B cell (primary cell): ENCODE measurements around the gene ATXN7. TPM values are rescaled to one million over a fixed set of nuclear protein-coding genes. Genes with fewer than 3 reads are reported as not detected.

Source experiments
- ATAC-seq: fragments of 200-7000 bp; cut with Tn5 transposase; one replicate; pipeline ENCODE4 v1.10.0; 2021; ENCODE audit warnings: low read depth, mild to moderate bottlenecking, moderate number of reproducible peaks, moderate library complexity
- CTCF ChIA-PET: fragments of 350-600 bp; sonication (Branson Sonifier 250); formaldehyde crosslinking; loops from one replicate; lab custom pipeline; 2021; ENCODE audit warnings: antibody characterized with exemption, inconsistent platforms; lab: Charles Lee
- POLR2A ChIA-PET: fragments of 350-600 bp; sonication (Branson Sonifier 250); formaldehyde crosslinking; loops from one replicate; lab custom pipeline; 2021; ENCODE audit warnings: antibody characterized with exemption; lab: Charles Lee
- DNase-seq: peaks from one replicate; pipeline ENCODE4 v3.0.0; 2013
- H2AFZ ChIP-seq: 2 replicates; pipeline ENCODE4 v1.6.1; 2012; ENCODE audit warnings: mild to moderate bottlenecking, low read depth, low read length; ENCODE audit not compliant: insufficient read depth, poor library complexity, severe bottlenecking
- H3K27ac ChIP-seq, 2 donors: 1 replicate in 1 of 2; 2 replicates in 1 of 2; pipeline ENCODE4 v1.5.1; 2012 to 2013; ENCODE audit warnings: low read length in 2 of 2, mild to moderate bottlenecking in 2 of 2, moderate library complexity in 1 of 2
- H3K27me3 ChIP-seq, 4 experiments: fragments of 200-600 bp in 1 of 4; sonication (generic) in 1 of 4; replicated peaks in 1 of 4; 1 replicate in 2 of 4; 2 replicates in 2 of 4; pipeline versions ENCODE4 v1.6.1 to v1.7.0; 2013 to 2016; ENCODE audit warnings: low read length in 3 of 4, mild to moderate bottlenecking in 2 of 4, mixed read lengths in 1 of 4, moderate library complexity in 1 of 4; ENCODE audit not compliant: insufficient read depth in 4 of 4, control insufficient read depth in 3 of 4; ENCODE audit errors: control extremely low read depth in 1 of 4
- H3K36me3 ChIP-seq, 2 experiments: replicated peaks in 1 of 2; 1 replicate in 1 of 2; 2 replicates in 1 of 2; pipeline versions ENCODE4 v1.6.1 to v1.7.1; 2013; ENCODE audit warnings: low read length in 1 of 2; ENCODE audit not compliant: insufficient read depth in 2 of 2, control insufficient read depth in 1 of 2; ENCODE audit errors: control extremely low read depth in 1 of 2, extremely low read depth in 1 of 2
- H3K4me1 ChIP-seq, 2 donors: fragments of 200-600 bp in 1 of 2; sonication (generic) in 1 of 2; 1 replicate in 1 of 2; 2 replicates in 1 of 2; pipeline versions ENCODE4 v1.5.1 to v1.6.1; 2013 to 2017; ENCODE audit warnings: low read length in 2 of 2; ENCODE audit not compliant: control insufficient read depth in 2 of 2, insufficient read depth in 2 of 2
- H3K4me2 ChIP-seq: replicated peaks from 2 replicates; pipeline ENCODE3; 2012; ENCODE audit warnings: mild to moderate bottlenecking, low read depth, low read length; ENCODE audit not compliant: poor library complexity, severe bottlenecking
- H3K4me3 ChIP-seq, 5 experiments: fragments of 200-600 bp in 1 of 5; sonication (generic) in 1 of 5; 1 replicate in 3 of 5; 2 replicates in 2 of 5; pipeline versions ENCODE4 v1.5.1 to v1.7.0; 2011 to 2016; ENCODE audit warnings: low read length in 4 of 5, mild to moderate bottlenecking in 4 of 5, low read depth in 2 of 5, control low read depth in 1 of 5, moderate library complexity in 1 of 5; ENCODE audit not compliant: insufficient read depth in 1 of 5; ENCODE audit errors: control extremely low read depth in 1 of 5, extremely low read depth in 1 of 5
- H3K79me2 ChIP-seq: fragments of 200-600 bp; sonication (generic); one replicate; pipeline ENCODE4 v1.6.0; 2016; ENCODE audit warnings: low read length; ENCODE audit not compliant: control insufficient read depth, insufficient read depth
- H3K9ac ChIP-seq: fragments of 200-600 bp; sonication (generic); 2 replicates; pipeline ENCODE4 v1.6.1; 2017; ENCODE audit warnings: mild to moderate bottlenecking, low read length, moderate library complexity
- H3K9me3 ChIP-seq, 3 donors: one replicate each; pipeline versions ENCODE4 v1.6.1 to v1.7.1; 2013; ENCODE audit warnings: low read length in 2 of 3; ENCODE audit not compliant: control insufficient read depth in 2 of 3, insufficient read depth in 1 of 3; ENCODE audit errors: control extremely low read depth in 1 of 3
- H4K20me1 ChIP-seq: 2 replicates; pipeline ENCODE4 v1.6.0; 2012; ENCODE audit warnings: mild to moderate bottlenecking, low read length; ENCODE audit not compliant: insufficient read depth, control insufficient read depth, poor library complexity, severe bottlenecking
- H3K27ac Mint-ChIP-seq: one replicate; pipeline ENCODE4 v1.8.0; 2021; ENCODE audit warnings: mixed read lengths
- H3K27me3 Mint-ChIP-seq: one replicate; pipeline ENCODE4 v1.8.0; 2021; ENCODE audit warnings: mixed read lengths
- H3K4me1 Mint-ChIP-seq: one replicate; pipeline ENCODE4 v1.8.0; 2021; ENCODE audit warnings: mixed read lengths
- H3K4me3 Mint-ChIP-seq: one replicate; pipeline ENCODE4 v1.8.0; 2021; ENCODE audit warnings: mixed read lengths
- H3K9me3 Mint-ChIP-seq: one replicate; pipeline ENCODE4 v1.8.0; 2022; ENCODE audit warnings: mixed read lengths; ENCODE audit not compliant: insufficient read depth
- CTCF ChIP-seq: fragments of 200-600 bp; IDR thresholded peaks from one replicate; pipeline ENCODE4 v1.8.0; 2022; ENCODE audit warnings: antibody characterized with exemption, mild to moderate bottlenecking
- EZH2 ChIP-seq: IDR thresholded peaks from 2 replicates; pipeline ENCODE4 v1.6.1; 2012; ENCODE audit warnings: borderline replicate concordance, low read depth, mild to moderate bottlenecking, moderate library complexity, low read length; ENCODE audit not compliant: insufficient read depth, poor library complexity, severe bottlenecking
- WGBS: methylation state at CpG from one replicate; pipeline ENCODE4 v1.1.5; 2013; ENCODE audit warnings: missing lambda C conversion rate; ENCODE audit not compliant: insufficient coverage; 5-methylcytosine and 5-hydroxymethylcytosine counted together
- intact Hi-C: fragments of 100-400 bp; cut with micrococcal nuclease; formaldehyde crosslinking; loops from one replicate; pipeline ENCODE4 v1.10.0; 2022
- polyA plus RNA-seq: library from polyadenylated mRNA; depleted of rRNA; stranded (reverse); fragments of >200 nt; gene quantifications from 2 replicates; pipeline ENCODE4 v1.2.3, GENCODE V29; 2012
- total RNA-seq, 2 donors: library from RNA; stranded (reverse); fragments of 120-200 nt in 1 of 2; gene quantifications; 1 replicate in 1 of 2; 2 replicates in 1 of 2; pipeline versions ENCODE4 v1.2.3 to v1.2.4, GENCODE V29; 2013 to 2022

The ATXN7 gene
- total and polyA plus RNA-seq, 2 donors (not counting 1 experiment from before 2014, with no cell fraction given) = 18.1 to 74.3 TPM

GRCh38 chr3:63864965-63865327 is 1.3 kb downstream of the ATXN7 start:
- ATAC-seq (no peak), DNase-seq (no peak)
- intact Hi-C loops = loop anchor here (1.0 kb wide), 2 partner anchors 46 to 128 kb away; no protein-coding TSS in a partner anchor
- H3K27ac ChIP-seq = peak overlapping the region; percentile 64 to 88
- peak overlapping the region; percentile 89 for H2AFZ ChIP-seq
- peaks cover 67% of the 10 kb centered on the region for H3K79me2 ChIP-seq
- WGBS = no CpG with 5 or more reads among the region's 3 CpGs
- H3K4me2 ChIP-seq = peak overlapping the region; percentile 78
- peak overlapping the region; percentile 97 for H3K4me3 Mint-ChIP-seq
- no peaks in the 10 kb centered on the region for H3K9me3 ChIP-seq
- no peaks in the 10 kb centered on the region for H3K27me3 ChIP-seq
- ChIA-PET POLR2A (no interaction called here), CTCF (interaction anchor here (1.4 kb wide), 1 partner anchor 12 kb away, joined by 3 read pairs; no protein-coding TSS in a partner anchor)
- H3K9me3 Mint-ChIP-seq = no peaks in the 10 kb centered on the region
- H3K27ac Mint-ChIP-seq = peak overlapping the region; percentile 97
- no peak for TF ChIP-seq CTCF
- TF ChIP-seq EZH2 = no peak
- peak overlapping the region; percentile 58 to 96 (median 81) for H3K4me3 ChIP-seq
- H3K4me1 Mint-ChIP-seq = peaks cover 61% of the 10 kb centered on the region
- peaks cover 0 to 6% of the 10 kb centered on the region in 2 experiments for H3K36me3 ChIP-seq
- peaks cover 16% of the 10 kb centered on the region for H4K20me1 ChIP-seq
- peak overlapping the region; percentile 89 for H3K9ac ChIP-seq
- H3K4me1 ChIP-seq = peaks cover 16 to 19% of the 10 kb centered on the region in 2 donors
- H3K27me3 Mint-ChIP-seq = no peaks in the 10 kb centered on the region

- Histone ChIP-seq H3K27me3 (no peaks in the 10 kb centered on the region), H3K9me3 (no peaks in the 10 kb centered on the region), H3K79me2 (peaks cover 89% of the 10 kb centered on the region), H3K36me3 (peaks cover 0 to 6% of the 10 kb centered on the region in 2 experiments), H3K4me1 (peaks cover 21 to 24% of the 10 kb centered on the region in 2 donors), H3K4me3 (no peak overlapping the region), H3K27ac (no peak overlapping the region), H3K4me2 (no peak overlapping the region), H4K20me1 (peaks cover 32% of the 10 kb centered on the region), H2AFZ (no peak overlapping the region), H3K9ac (no peak overlapping the region)
- no peak overlapping the region for H3K4me3 Mint-ChIP-seq
- H3K27ac Mint-ChIP-seq = no peak overlapping the region
- no peak for ATAC-seq
- ChIA-PET CTCF (no interaction called here), POLR2A (no interaction called here)
- no peak for DNase-seq
- peaks cover 62% of the 10 kb centered on the region for H3K4me1 Mint-ChIP-seq
- 100% methylated on average over 1 of the region's 1 CpG for WGBS
- H3K9me3 Mint-ChIP-seq = no peaks in the 10 kb centered on the region
- H3K27me3 Mint-ChIP-seq = no peaks in the 10 kb centered on the region
- TF ChIP-seq EZH2 (no peak), CTCF (no peak)
- intact Hi-C loops = no loop called here
These were observed 3.6 kb downstream of the ATXN7 start for GRCh38 chr3:63867225-63867624.
